Measurements from ENCODE around the gene UBE2L5.
"Not testable (repeated sequence)": the region's sequence is repeated elsewhere in the genome, so short reads cannot be mapped to it uniquely, and the experiment has no call there.

Gene UBE2L5

GRCh38 chr13:30440910-30441703 lies 18.8 kb downstream of the UBE2L5 start:
- no peak for DNase-seq

GRCh38 chr13:30442926-30443325 lies 20.6 kb downstream of the UBE2L5 start:
- DNase-seq, result no peak

GRCh38 chr13:30443491-30443890 lies 21.2 kb downstream of the UBE2L5 start:
- DNase-seq, result not testable (repeated sequence)

- no peak for DNase-seq
Observed at GRCh38 chr13:30443957-30444404, 21.7 kb downstream of the UBE2L5 start.

- DNase-seq, result no peak
Observed at GRCh38 chr13:30446126-30446500, 23.8 kb downstream of the UBE2L5 start.

- DNase-seq, result no peak
Observed at GRCh38 chr13:30448441-30448840, 26.1 kb downstream of the UBE2L5 start.

GRCh38 chr13:30450066-30450465 lies 27.8 kb downstream of the UBE2L5 start:
- no peak for DNase-seq

GRCh38 chr13:30451476-30451875 lies 29.2 kb downstream of the UBE2L5 start:
- DNase-seq, result not testable (repeated sequence)

GRCh38 chr13:30453727-30454126 lies 31.4 kb downstream of the UBE2L5 start:
- DNase-seq, result no peak

- no peak for DNase-seq
Observed at GRCh38 chr13:30454991-30455390, 32.7 kb downstream of the UBE2L5 start.

GRCh38 chr13:30456290-30456689 lies 34.0 kb downstream of the UBE2L5 start:
- no peak for DNase-seq

GRCh38 chr13:30457306-30457891 lies 35.1 kb downstream of the UBE2L5 start:
- no peak for DNase-seq

GRCh38 chr13:30461279-30462066 lies 39.2 kb downstream of the UBE2L5 start:
- peak; percentile 80 for DNase-seq

- DNase-seq, result peak; percentile 81
Observed at GRCh38 chr13:30463787-30464495, 41.6 kb downstream of the UBE2L5 start.

GRCh38 chr13:30464496-30465342 lies 42.4 kb downstream of the UBE2L5 start:
- DNase-seq, result peak; percentile 84

- DNase-seq, result no peak
Observed at GRCh38 chr13:30465343-30465592, 43.0 kb downstream of the UBE2L5 start.

- peak; percentile 99 for DNase-seq
Observed at GRCh38 chr13:30465593-30466357, 43.5 kb downstream of the UBE2L5 start, which contains the start of gene HMGB1. HMGB1 (minus strand) TSS chr13:30465936; CDS start chr13:30463680, 2,256 bp downstream.

GRCh38 chr13:30466358-30466714 lies 44.0 kb downstream of the UBE2L5 start:
- no peak for DNase-seq

- DNase-seq, result no peak
Observed at GRCh38 chr13:30466841-30467252, 44.6 kb downstream of the UBE2L5 start.

GRCh38 chr13:30473675-30474074 lies 51.4 kb downstream of the UBE2L5 start:
- no peak for DNase-seq
